ENCODE data around the gene CD300H. TPM values are rescaled to one million over a fixed set of nuclear protein-coding genes. Genes with fewer than 3 reads are reported as not detected.

Gene CD300H
- total and polyA plus RNA-seq, 11 donors: 0.30 to 1.5 (median 0.69) TPM; not detected in 7

DNA sequence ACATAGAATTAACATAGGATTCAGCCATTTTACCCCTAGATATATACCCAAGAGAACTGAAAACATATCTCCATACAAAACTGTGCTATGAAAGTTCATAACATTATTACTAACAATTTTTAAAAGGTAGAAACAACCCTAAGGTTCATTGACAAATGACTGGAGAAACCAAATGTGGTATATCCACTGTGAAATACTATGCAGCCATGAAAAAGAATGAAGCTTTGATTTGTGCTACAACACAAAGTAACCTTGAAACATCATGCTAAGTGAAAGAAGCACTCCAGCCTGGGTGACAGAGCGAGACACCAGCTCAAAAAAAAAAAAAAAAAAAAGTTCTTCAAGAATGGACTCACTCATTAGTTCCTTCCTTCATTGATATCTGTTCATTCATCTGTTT lies 24.2 kb upstream of the CD300H start:
- 59 to 80% (median 69%) methylated on average over 1 of the region's 1 CpG for WGBS, 4 donors
- ATAC-seq: no peak
- intact Hi-C loops (cut with DNase I): no loop called here
- TF ChIP-seq POLR2A (IDR thresholded peaks at IDR 0.05): no peak
- TF ChIP-seq, protein P1, sequence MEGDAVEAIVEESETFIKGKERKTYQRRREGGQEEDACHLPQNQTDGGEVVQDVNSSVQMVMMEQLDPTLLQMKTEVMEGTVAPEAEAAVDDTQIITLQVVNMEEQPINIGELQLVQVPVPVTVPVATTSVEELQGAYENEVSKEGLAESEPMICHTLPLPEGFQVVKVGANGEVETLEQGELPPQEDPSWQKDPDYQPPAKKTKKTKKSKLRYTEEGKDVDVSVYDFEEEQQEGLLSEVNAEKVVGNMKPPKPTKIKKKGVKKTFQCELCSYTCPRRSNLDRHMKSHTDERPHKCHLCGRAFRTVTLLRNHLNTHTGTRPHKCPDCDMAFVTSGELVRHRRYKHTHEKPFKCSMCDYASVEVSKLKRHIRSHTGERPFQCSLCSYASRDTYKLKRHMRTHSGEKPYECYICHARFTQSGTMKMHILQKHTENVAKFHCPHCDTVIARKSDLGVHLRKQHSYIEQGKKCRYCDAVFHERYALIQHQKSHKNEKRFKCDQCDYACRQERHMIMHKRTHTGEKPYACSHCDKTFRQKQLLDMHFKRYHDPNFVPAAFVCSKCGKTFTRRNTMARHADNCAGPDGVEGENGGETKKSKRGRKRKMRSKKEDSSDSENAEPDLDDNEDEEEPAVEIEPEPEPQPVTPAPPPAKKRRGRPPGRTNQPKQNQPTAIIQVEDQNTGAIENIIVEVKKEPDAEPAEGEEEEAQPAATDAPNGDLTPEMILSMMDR (IDR thresholded peaks at IDR 0.05): no peak
- H3K4me3 ChIP-seq: no peak overlapping the region
- H3K27ac ChIP-seq: no peak overlapping the region
- H3K36me3 ChIP-seq: no peaks in the 10 kb centered on the region
- peaks cover 0 to 8% (median 0%) of the 10 kb centered on the region in 12 donors for H3K4me1 ChIP-seq
- H3K27me3 ChIP-seq: peaks cover 0 to 27% (median 3%) of the 10 kb centered on the region in 9 donors
- no peak for DNase-seq
- H3K9me3 ChIP-seq: peaks cover 0 to 3% (median 0%) of the 10 kb centered on the region in 12 donors

DNA sequence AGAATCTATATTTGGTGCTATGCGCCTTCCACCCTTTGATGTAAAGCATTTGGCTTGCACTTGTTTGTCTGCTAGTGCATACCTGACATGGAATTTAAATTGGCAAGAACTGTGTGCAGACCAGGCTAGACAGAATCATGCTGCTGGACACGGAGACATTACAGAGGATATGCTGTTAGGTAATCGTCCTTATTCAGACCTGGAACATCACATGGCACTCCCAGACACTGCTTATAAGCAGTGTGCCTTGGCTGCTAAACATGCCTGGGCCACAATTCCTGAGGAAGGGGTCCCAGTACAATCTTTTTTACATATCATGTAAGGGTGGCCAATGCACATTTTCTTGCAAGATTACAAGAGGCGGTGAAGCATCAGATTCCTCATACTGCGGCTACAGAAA lies 18.4 kb upstream of the CD300H start:
- TF ChIP-seq, protein P1 (IDR thresholded peaks at IDR 0.05): no peak
- TF ChIP-seq POLR2A (IDR thresholded peaks at IDR 0.05): no peak
- Histone ChIP-seq H3K4me1 (no peaks in the 10 kb centered on the region), H3K4me3 (no peak overlapping the region), H3K27ac (no peak overlapping the region), H3K36me3 (no peaks in the 10 kb centered on the region), H3K9me3 (peaks cover 0 to 3% (median 0%) of the 10 kb centered on the region in 12 donors), H3K27me3 (peaks cover 0 to 9% (median 0%) of the 10 kb centered on the region in 9 donors)
- WGBS, 4 donors: 59 to 72% (median 64%) methylated on average over 5 of the region's 5 CpGs
- DNase-seq: no peak
- intact Hi-C loops (cut with DNase I): no loop called here
- no peak for ATAC-seq

DNA sequence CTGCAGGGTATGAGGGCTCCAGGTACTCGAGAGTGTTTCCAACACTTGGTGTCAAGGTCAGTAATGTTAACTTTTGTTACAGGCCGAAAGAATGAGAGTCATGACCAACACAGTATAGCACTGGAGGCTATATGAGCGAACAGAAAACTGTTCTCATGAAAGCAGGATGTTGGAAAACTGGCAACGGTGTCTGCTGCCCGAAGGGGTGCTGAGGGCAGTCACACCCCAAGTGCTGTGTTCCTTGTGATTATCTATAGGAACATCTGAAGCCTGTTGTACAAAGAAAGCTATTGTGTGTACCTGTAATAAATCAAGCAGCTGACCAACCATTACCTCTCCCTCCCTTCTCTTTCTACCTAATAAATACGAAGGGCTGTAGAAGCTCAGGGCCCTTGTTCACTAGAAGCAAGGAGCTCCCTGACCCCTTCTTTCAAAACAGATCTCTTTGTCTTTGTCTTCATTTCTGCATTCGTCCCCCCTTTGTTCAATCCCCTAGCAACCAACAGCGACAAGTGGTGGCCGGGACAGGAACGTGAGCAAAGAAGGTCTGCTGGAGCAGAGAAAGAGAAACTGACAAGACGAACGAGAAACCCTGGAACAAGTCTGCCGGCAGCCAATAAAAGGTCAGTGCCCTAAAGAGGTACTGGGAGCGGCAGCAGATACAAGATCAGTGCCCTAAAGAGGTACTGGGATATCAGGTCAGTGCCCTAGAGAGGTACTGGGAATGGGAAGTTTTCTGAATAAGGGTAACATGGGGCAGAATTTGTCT lies 17.2 kb upstream of the CD300H start:
- Histone ChIP-seq H3K27me3 (peaks cover 0 to 4% (median 0%) of the 10 kb centered on the region in 9 donors), H3K4me3 (no peak overlapping the region), H3K27ac (no peak overlapping the region), H3K4me1 (peaks cover 0 to 7% (median 0%) of the 10 kb centered on the region in 12 donors), H3K9me3 (peaks cover 0 to 3% (median 0%) of the 10 kb centered on the region in 12 donors), H3K36me3 (no peaks in the 10 kb centered on the region)
- DNase-seq (no peak), ATAC-seq (no peak)
- TF ChIP-seq, protein P1 (IDR thresholded peaks at IDR 0.05): no peak
- TF ChIP-seq POLR2A (IDR thresholded peaks at IDR 0.05): no peak
- intact Hi-C loops (cut with DNase I): no loop called here
- 68 to 88% (median 80%) methylated on average over 14 of the region's 14 CpGs for WGBS, 4 donors

DNA sequence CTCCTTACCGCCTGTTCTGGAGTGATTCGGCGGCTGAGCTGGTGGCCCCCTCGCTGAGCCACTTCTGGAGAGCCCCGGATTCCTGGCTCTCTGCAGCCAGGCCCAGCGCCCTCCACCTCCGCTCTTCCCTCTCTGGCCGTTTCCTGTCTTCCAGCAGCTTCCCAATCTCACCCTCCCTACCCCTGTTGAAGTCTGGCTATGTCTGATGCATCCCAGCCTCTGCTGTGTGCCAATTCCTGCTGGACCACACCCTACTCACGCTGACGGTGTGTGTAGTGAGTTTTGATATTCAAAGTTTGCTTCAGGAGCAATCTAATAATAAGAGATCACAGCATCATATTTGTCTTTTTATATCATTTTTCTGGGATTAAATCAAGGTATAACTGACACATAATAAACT lies 15.3 kb upstream of the CD300H start:
- peaks cover 0 to 7% (median 0%) of the 10 kb centered on the region in 12 donors for H3K4me1 ChIP-seq
- H3K27ac ChIP-seq: no peak overlapping the region
- DNase-seq: no peak
- no peak for ATAC-seq
- no peak overlapping the region for H3K4me3 ChIP-seq
- peaks cover 0 to 7% (median 0%) of the 10 kb centered on the region in 9 donors for H3K27me3 ChIP-seq
- H3K36me3 ChIP-seq: no peaks in the 10 kb centered on the region
- TF ChIP-seq, protein P1 (IDR thresholded peaks at IDR 0.05): no peak
- TF ChIP-seq POLR2A (IDR thresholded peaks at IDR 0.05): no peak
- H3K9me3 ChIP-seq: peaks cover 0 to 3% (median 0%) of the 10 kb centered on the region in 12 donors
- 56 to 75% (median 64%) methylated on average over 10 of the region's 10 CpGs for WGBS, 4 donors
- intact Hi-C loops (cut with DNase I): no loop called here
